CD4-positive, alpha-beta T cell (primary cell): ENCODE results near the gene CD207. TPM values are rescaled to one million over a fixed set of nuclear protein-coding genes. Genes with fewer than 3 reads are reported as not detected.

Source experiments
- ATAC-seq: fragments of 200-7000 bp; cut with Tn5 transposase; one replicate; pipeline ENCODE4 v1.10.0; 2022; ENCODE audit warnings: mild to moderate bottlenecking; ENCODE audit not compliant: poor library complexity
- CTCF ChIA-PET: fragments of 350-600 bp; sonication (Branson Sonifier 250); formaldehyde crosslinking; loops from one replicate; lab custom pipeline; 2021; ENCODE audit warnings: antibody characterized with exemption, inconsistent platforms; lab: Charles Lee
- POLR2A ChIA-PET: fragments of 350-600 bp; sonication (Branson Sonifier 250); formaldehyde crosslinking; loops from one replicate; lab custom pipeline; 2021; ENCODE audit warnings: antibody characterized with exemption, inconsistent platforms; lab: Charles Lee
- DNase-seq, 14 experiments: peaks; one replicate each; pipeline ENCODE4 v3.0.0-alpha.2; 2013 to 2020; ENCODE audit warnings: mixed read lengths in 2 of 14
- H3K27ac ChIP-seq, 2 donors: one replicate each; pipeline versions ENCODE4 v1.5.1 to v1.7.0; 2013; ENCODE audit warnings: low read length in 2 of 2, low read depth in 1 of 2, mild to moderate bottlenecking in 1 of 2
- H3K27me3 ChIP-seq, 2 experiments: 1 replicate in 1 of 2; 2 replicates in 1 of 2; pipeline versions ENCODE4 v1.6.1 to v1.7.0; 2013; ENCODE audit warnings: low read length in 2 of 2, control low read depth in 1 of 2, mild to moderate bottlenecking in 1 of 2, moderate library complexity in 1 of 2; ENCODE audit not compliant: insufficient read depth in 2 of 2, control insufficient read depth in 1 of 2
- H3K36me3 ChIP-seq: one replicate; pipeline ENCODE4 v1.6.1; 2013; ENCODE audit warnings: low read length, control low read depth; ENCODE audit not compliant: insufficient read depth
- H3K4me1 ChIP-seq: one replicate; pipeline ENCODE4 v1.6.1; 2013; ENCODE audit warnings: low read length, control low read depth; ENCODE audit not compliant: insufficient read depth
- H3K4me3 ChIP-seq: one replicate; pipeline ENCODE4 v1.5.1; 2013; ENCODE audit warnings: mild to moderate bottlenecking, low read length, moderate library complexity
- H3K9me3 ChIP-seq, 2 experiments: 1 replicate in 1 of 2; 2 replicates in 1 of 2; pipeline versions ENCODE4 v1.6.1 to v1.7.0; 2013; ENCODE audit warnings: low read length in 2 of 2, mild to moderate bottlenecking in 2 of 2, control low read depth in 1 of 2, moderate library complexity in 1 of 2; ENCODE audit not compliant: control insufficient read depth in 1 of 2, insufficient read depth in 1 of 2
- H3K27ac Mint-ChIP-seq: one replicate; pipeline ENCODE4 v1.8.0; 2020; ENCODE audit warnings: mixed read lengths
- H3K27me3 Mint-ChIP-seq: one replicate; pipeline ENCODE4 v1.8.0; 2021; ENCODE audit warnings: mixed read lengths
- H3K36me3 Mint-ChIP-seq: one replicate; pipeline ENCODE4 v1.8.0; 2021; ENCODE audit warnings: low read depth, mixed read lengths
- H3K4me1 Mint-ChIP-seq: one replicate; pipeline ENCODE4 v1.8.0; 2021; ENCODE audit warnings: low read depth, mixed read lengths
- H3K4me3 Mint-ChIP-seq: one replicate; pipeline ENCODE4 v1.8.0; 2020; ENCODE audit warnings: mild to moderate bottlenecking, mixed read lengths
- H3K9me3 Mint-ChIP-seq: one replicate; pipeline ENCODE4 v1.8.0; 2020; ENCODE audit warnings: mixed read lengths
- CTCF ChIP-seq: fragments of 200-600 bp; IDR thresholded peaks from one replicate; pipeline ENCODE4 v1.8.0; 2022; ENCODE audit warnings: antibody characterized with exemption, mild to moderate bottlenecking
- intact Hi-C, 2 experiments: fragments of 100-400 bp; cut with DNase I in 1 of 2; cut with micrococcal nuclease in 1 of 2; formaldehyde crosslinking; loops; one replicate each; pipeline versions ENCODE4 v1.15.1 to v1.9.0; 2023 to 2025; cut with DNase I, micrococcal nuclease
- total RNA-seq, 174 experiments: library from RNA in 2 of 174; stranded (reverse) in 2 of 174; gene quantifications; one replicate each; pipeline ENCODE4 v1.2.3 and lab custom pipeline; 2021 to 2026

The CD207 gene
- total RNA-seq, 2 experiments from 2014 or later = 0.25 TPM; not detected in 1

- Mint-ChIP-seq H3K4me3 (no peak overlapping the region), H3K36me3 (no peaks in the 10 kb centered on the region), H3K27me3 (peaks cover 58% of the 10 kb centered on the region), H3K4me1 (no peaks in the 10 kb centered on the region), H3K27ac (no peak overlapping the region), H3K9me3 (no peaks in the 10 kb centered on the region)
- ChIA-PET POLR2A (no interaction called here), CTCF (no interaction called here)
- Histone ChIP-seq H3K27me3 (peaks cover 14 to 15% of the 10 kb centered on the region in 2 experiments), H3K9me3 (peaks cover 0 to 3% of the 10 kb centered on the region in 2 experiments), H3K36me3 (no peaks in the 10 kb centered on the region), H3K4me3 (no peak overlapping the region), H3K4me1 (peaks cover under 1% of the 10 kb centered on the region), H3K27ac (no peak overlapping the region)
- intact Hi-C loops = no loop called here
- ATAC-seq = no peak
- no peak for TF ChIP-seq CTCF
- no peak for DNase-seq
Observed at GRCh38 chr2:70795164-70795995, 40.2 kb downstream of the CD207 start.

GRCh38 chr2:70793450-70793849 is 42.2 kb downstream of the CD207 start:
- no peak for ATAC-seq
- H3K27ac ChIP-seq = no peak overlapping the region
- peaks cover 58% of the 10 kb centered on the region for H3K27me3 Mint-ChIP-seq

More at GRCh38 chr2:70793450-70793849, 42.2 kb downstream of the CD207 start:
- Histone ChIP-seq H3K36me3 (no peaks in the 10 kb centered on the region), H3K4me1 (peaks cover 11% of the 10 kb centered on the region), H3K27me3 (peaks cover 26 to 32% of the 10 kb centered on the region in 2 experiments), H3K9me3 (peaks cover 0 to 5% of the 10 kb centered on the region in 2 experiments), H3K4me3 (no peak overlapping the region)
- ChIA-PET POLR2A (no interaction called here), CTCF (no interaction called here)
- no peak overlapping the region for H3K4me3 Mint-ChIP-seq
- no peak for TF ChIP-seq CTCF
- no peaks in the 10 kb centered on the region for H3K36me3 Mint-ChIP-seq
- intact Hi-C loops = loop anchor here in 1 of 2 experiments (5.0 kb wide), 1 partner anchor 69 kb away; no protein-coding TSS in a partner anchor
- H3K9me3 Mint-ChIP-seq = no peaks in the 10 kb centered on the region
- DNase-seq = peak in 2 of 14 experiments; percentile 32 to 43
- no peak overlapping the region for H3K27ac Mint-ChIP-seq
- H3K4me1 Mint-ChIP-seq = peaks cover 6% of the 10 kb centered on the region
